Testis (tissue), 2 donors: Measurements from ENCODE around the gene KCTD14.

Source experiments
- POLR2A ChIP-seq: fragments of 450-650 bp; IDR thresholded peaks from one replicate; pipeline ENCODE4 v1.6.1; 2017; ENCODE audit warnings: antibody characterized with exemption, mild to moderate bottlenecking, moderate library complexity
- TF ChIP-seq, protein P1 (sequence below), 3 experiments: fragments of 450-650 bp in 2 of 3; fragments of 200-600 bp in 1 of 3; sonication (generic) in 1 of 3; IDR thresholded peaks; one replicate each; pipeline ENCODE4 v1.5.1; 2016 to 2019; ENCODE audit warnings: antibody characterized with exemption in 3 of 3, mild to moderate bottlenecking in 2 of 3, moderate library complexity in 1 of 3

- no peak for TF ChIP-seq POLR2A
- TF ChIP-seq, protein P1, sequence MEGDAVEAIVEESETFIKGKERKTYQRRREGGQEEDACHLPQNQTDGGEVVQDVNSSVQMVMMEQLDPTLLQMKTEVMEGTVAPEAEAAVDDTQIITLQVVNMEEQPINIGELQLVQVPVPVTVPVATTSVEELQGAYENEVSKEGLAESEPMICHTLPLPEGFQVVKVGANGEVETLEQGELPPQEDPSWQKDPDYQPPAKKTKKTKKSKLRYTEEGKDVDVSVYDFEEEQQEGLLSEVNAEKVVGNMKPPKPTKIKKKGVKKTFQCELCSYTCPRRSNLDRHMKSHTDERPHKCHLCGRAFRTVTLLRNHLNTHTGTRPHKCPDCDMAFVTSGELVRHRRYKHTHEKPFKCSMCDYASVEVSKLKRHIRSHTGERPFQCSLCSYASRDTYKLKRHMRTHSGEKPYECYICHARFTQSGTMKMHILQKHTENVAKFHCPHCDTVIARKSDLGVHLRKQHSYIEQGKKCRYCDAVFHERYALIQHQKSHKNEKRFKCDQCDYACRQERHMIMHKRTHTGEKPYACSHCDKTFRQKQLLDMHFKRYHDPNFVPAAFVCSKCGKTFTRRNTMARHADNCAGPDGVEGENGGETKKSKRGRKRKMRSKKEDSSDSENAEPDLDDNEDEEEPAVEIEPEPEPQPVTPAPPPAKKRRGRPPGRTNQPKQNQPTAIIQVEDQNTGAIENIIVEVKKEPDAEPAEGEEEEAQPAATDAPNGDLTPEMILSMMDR (IDR thresholded peaks at IDR 0.05) = no peak
These were observed 1.5 kb downstream of the KCTD14 start for GRCh38 chr11:78021611-78022010.
